HFFc6 (cell line): ENCODE measurements around the gene PRR5. TPM values are rescaled to one million over a fixed set of nuclear protein-coding genes. Genes with fewer than 3 reads are reported as not detected.

ENCODE experiments used
- DNase-seq: peaks from one replicate; pipeline ENCODE4 v3.0.0-alpha.2; 2018
- H3K27ac Mint-ChIP-seq: 2 replicates; pipeline ENCODE4 v1.8.0; 2020; ENCODE audit warnings: mild to moderate bottlenecking, mixed read lengths
- H3K27me3 Mint-ChIP-seq: 2 replicates; pipeline ENCODE4 v1.8.0; 2021; ENCODE audit warnings: mild to moderate bottlenecking, moderate library complexity, mixed read lengths; ENCODE audit not compliant: insufficient read depth
- H3K36me3 Mint-ChIP-seq: 2 replicates; pipeline ENCODE4 v1.8.0; 2021; ENCODE audit warnings: low read depth, mixed read lengths
- H3K4me1 Mint-ChIP-seq: 2 replicates; pipeline ENCODE4 v1.8.0; 2020; ENCODE audit warnings: low read depth, mixed read lengths
- H3K4me3 Mint-ChIP-seq: 2 replicates; pipeline ENCODE4 v1.8.0; 2020; ENCODE audit warnings: mild to moderate bottlenecking, moderate library complexity, mixed read lengths
- H3K9me3 Mint-ChIP-seq: 2 replicates; pipeline ENCODE4 v1.8.0; 2020; ENCODE audit warnings: mild to moderate bottlenecking, mixed read lengths
- total RNA-seq, 6 experiments: library from RNA; stranded (reverse); fragmentation: NEBNext Ultra II Directional; extraction: Animal tissue kit (Norgen Biotek cat#: 25700); gene quantifications; 2 replicates in 1 of 6; 3 replicates in 5 of 6; pipeline ENCODE4 v1.2.3, GENCODE V29; 2021
- TF ChIP-seq, protein P1 (sequence below): fragments of 200-600 bp; sonication (generic); IDR thresholded peaks from 2 replicates; pipeline ENCODE4 v1.5.0; 2021; ENCODE audit warnings: antibody characterized with exemption, mild to moderate bottlenecking

The PRR5 gene
- total RNA-seq, 6 experiments from 2014 or later: 4.6 to 12.7 (median 5.2) TPM

DNA sequence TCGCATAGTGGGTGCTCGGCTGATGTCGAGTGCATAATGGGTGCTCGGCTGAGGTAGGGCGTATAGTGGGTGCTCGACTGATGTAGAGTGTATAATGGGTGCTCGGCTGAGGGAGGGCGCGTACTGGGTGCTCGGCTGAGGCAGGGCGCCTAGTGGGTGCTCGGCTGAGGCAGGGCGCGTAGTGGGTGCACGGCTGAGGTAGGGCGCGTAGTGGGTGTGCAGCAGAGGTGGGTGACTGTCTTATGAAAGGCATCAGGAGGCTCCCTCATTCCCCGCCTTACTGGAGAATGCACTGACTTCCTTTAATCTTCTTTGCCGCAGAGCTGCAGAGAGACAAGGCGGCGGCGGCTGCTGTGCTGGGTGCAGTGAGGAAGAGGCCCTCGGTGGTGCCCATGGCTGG is 84.1 kb downstream of the PRR5 start:
- Mint-ChIP-seq H3K27me3 (peaks cover 3% of the 10 kb centered on the region), H3K4me1 (no peaks in the 10 kb centered on the region), H3K36me3 (no peaks in the 10 kb centered on the region), H3K9me3 (no peaks in the 10 kb centered on the region), H3K27ac (no peak overlapping the region), H3K4me3 (no peak overlapping the region)
- no peak for DNase-seq
- TF ChIP-seq, protein P1, sequence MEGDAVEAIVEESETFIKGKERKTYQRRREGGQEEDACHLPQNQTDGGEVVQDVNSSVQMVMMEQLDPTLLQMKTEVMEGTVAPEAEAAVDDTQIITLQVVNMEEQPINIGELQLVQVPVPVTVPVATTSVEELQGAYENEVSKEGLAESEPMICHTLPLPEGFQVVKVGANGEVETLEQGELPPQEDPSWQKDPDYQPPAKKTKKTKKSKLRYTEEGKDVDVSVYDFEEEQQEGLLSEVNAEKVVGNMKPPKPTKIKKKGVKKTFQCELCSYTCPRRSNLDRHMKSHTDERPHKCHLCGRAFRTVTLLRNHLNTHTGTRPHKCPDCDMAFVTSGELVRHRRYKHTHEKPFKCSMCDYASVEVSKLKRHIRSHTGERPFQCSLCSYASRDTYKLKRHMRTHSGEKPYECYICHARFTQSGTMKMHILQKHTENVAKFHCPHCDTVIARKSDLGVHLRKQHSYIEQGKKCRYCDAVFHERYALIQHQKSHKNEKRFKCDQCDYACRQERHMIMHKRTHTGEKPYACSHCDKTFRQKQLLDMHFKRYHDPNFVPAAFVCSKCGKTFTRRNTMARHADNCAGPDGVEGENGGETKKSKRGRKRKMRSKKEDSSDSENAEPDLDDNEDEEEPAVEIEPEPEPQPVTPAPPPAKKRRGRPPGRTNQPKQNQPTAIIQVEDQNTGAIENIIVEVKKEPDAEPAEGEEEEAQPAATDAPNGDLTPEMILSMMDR: no peak

DNA sequence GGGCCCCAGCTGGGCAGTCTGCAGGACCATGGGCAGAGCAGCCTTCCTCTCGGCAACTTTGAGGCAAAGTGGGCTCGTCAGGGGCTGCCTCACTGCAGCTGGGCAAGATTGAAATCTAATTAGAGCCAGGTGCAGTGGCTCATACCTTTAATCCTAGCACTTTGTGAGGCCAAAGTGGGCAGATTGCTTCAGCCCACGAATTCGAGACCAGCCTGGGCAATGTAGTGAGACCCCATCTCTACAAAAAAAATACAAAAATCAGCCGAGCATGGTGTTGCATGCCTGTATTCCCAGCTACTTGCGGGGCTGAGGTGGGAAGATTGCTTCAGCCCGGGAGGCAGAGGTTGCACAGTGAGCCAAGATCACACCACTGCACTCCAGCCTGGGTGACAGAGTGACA is 84.6 kb downstream of the PRR5 start:
- TF ChIP-seq, protein P1: no peak
- no peak for DNase-seq
- H3K27me3 Mint-ChIP-seq: peaks cover 3% of the 10 kb centered on the region
- no peaks in the 10 kb centered on the region for H3K9me3 Mint-ChIP-seq
- H3K4me3 Mint-ChIP-seq: no peak overlapping the region
- no peak overlapping the region for H3K27ac Mint-ChIP-seq
- H3K36me3 Mint-ChIP-seq: no peaks in the 10 kb centered on the region
- H3K4me1 Mint-ChIP-seq: no peaks in the 10 kb centered on the region

Other genes starting within 250 kb of the PRR5 start
- gene RTL6, start 204.0 kb upstream of the PRR5 start, total RNA-seq: 10 to 100 TPM; 15.3 to 22.3 (median 16.9) TPM
- gene ARHGAP8, start 50.4 kb downstream of the PRR5 start, total RNA-seq: not detected